ENCODE results near the gene FCRL6.

The FCRL6 gene

DNA sequence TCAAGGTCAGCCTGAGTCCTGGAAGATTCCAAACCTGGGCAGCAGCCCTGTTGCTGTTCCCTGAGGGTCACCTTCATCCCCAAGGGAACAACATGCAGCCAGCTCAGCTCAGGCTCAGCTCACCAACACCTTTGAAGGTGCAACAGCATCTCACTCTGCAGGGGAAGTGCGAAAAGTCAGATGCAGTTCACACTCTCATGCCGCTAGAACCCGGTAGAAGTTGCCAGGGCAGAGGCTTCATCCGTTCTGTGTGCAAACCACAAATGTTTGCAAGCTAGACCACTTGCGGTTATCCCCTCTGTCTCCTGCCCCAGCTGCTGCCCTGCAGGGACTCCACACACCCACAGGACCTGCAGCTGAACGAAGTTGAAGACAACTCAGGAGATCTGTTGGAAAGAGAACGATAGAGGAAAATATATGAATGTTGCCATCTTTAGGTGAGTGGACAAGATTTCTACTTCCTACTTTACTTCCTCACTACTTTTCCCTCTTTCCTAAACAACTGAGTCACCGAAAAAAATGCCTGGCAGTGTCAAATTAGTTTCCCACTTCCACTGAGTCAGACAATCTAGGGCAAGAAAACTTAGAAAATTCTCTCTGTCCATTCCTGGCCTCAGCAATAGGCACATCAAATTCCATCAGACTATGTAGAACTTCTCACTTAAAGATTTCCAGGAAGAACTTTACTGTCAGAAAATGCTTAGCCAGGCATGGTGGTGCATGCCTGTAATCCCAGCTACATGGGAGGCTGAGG, 1.8 kb upstream of the FCRL6 start:
- DNase-seq, result no peak

DNA sequence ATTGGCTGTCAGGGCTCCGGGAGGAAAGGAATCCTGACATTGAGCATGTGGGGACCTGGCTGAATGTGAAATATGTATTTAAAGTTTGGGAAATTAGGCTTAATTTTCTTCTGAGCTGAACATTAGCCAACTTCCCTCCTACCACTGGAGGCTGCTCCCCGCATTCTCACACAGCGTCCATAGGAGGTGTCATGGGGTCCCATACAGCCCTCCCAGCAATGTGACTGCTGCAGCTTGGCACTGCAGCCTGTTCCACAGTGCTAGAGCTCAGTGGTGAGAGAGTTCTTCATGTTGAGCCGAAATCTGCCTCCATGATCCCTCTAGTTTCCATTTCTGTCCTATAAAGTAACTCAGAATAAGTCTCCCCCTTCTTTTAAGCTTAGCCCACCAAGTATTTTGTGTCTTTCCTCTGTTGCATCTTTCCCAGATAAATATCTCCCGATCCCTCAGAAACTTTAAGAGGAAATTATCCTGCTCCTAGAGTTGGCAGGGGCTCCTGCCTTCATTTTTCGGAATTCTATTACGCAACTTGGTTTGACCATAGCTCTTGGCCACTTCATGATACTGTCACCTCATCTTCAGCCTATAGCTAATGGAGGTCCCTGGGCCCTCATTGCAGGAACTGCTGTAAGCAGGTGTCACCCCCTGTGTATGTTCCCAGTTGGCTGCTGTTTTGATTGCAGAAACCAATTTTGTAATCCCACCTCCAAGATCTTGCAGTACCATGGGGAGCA, 2.0 kb downstream of the FCRL6 start:
- no peak for DNase-seq

DNA sequence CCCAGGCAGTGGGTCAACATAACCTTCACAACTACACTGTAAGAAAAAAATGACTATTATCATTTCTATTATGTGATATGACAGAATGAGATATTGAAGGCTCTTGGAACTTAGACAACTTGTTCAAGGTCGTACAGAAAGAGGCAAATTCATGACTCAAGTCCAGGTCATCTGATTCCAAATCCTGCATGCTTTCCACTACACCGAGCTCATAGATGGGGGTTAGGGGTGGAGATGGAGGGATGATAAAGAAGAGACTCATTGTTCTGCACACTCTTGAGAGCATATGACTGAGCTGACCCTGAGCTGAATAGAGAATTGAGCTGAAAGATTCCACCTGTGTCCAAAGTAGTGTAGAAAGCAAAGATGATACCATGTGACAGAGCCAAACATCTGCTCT, 2.8 kb downstream of the FCRL6 start:
- no peak for DNase-seq

DNA sequence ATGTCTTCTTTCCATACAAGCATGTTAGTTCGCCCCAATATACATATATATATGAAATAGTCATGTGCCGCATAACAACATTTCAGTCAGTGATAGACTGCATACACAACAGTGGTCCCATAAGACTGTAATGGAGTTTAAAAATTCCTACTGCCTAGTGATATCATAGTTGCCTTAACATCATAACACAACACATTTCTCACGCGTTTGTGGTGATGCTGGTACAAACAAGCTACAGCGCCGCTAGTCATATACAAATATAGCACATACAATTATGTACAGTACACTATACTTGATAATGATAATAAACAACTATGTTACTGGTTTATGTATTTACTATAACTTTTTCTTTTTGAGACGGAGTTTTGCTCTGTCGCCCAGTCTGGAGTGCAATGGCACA, 13.8 kb downstream of the FCRL6 start:
- no peak for DNase-seq

DNA sequence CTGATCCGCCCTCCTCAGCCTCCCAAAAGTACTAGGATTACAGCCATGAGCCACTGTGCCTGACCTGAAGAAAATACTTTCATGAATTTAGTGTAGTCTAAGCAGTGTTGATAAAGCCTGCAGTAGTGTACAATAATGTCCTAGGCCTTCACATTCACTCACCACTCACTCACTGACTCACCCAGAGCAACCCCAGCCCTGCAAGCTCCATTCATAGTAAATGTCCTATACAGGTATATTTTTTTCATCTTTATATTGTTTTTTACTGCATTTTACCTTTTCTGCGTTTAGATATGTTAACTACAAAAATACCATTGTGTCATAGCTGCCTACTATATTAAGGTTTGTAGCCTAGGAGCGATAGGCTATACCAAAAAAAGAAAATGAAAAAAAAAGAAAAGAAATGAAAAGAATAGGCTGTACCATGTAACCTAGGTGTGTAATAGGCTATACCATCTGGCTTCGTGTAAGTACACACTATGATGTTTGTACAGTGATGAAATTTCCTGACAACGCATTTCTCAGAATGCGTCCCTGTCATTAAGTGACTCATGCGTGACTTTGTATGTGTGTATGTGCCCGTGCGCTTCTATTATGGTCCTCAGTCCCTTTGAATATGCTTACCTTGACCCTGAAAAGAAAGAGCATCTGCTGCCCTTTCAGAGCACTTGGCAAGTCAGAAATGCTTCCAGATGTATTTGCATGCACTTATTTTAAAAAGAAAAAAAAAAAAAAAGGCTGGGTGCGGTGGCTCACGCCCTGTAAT, 15.3 kb downstream of the FCRL6 start:
- no peak for DNase-seq

DNA sequence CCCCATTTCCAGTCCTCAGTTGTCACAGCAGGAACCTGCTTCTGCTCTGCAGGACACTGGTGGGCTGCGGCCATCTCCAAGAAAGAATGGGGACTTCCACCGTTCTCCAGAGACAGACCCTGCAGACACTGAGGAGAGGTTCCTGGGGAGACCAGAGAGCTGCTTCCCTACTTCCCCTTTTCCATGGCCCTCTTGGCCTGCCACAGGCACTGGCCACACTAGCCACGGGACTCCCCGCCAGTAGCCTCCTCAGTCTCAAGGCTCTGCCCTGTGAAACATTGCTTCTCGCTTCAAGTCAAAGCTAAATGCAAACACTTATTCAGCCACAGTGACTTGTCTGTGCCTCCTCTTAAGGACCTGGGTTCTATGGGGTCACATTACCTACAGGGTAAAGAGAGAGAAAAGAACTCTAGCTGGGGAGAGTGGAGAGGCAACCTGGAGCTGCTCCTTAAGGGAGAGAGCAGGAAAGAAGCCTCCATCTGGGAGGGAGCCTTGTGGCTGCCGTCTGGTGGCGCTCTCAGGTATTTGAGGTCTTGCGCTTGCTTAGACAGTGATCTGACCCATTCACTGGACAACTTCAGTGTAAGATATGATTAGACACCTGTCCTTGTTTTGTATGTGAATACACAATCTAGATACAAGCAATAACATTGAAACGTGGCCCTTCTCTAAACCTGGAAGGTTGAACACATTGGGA, 19.2 kb downstream of the FCRL6 start:
- DNase-seq, result no peak

DNA sequence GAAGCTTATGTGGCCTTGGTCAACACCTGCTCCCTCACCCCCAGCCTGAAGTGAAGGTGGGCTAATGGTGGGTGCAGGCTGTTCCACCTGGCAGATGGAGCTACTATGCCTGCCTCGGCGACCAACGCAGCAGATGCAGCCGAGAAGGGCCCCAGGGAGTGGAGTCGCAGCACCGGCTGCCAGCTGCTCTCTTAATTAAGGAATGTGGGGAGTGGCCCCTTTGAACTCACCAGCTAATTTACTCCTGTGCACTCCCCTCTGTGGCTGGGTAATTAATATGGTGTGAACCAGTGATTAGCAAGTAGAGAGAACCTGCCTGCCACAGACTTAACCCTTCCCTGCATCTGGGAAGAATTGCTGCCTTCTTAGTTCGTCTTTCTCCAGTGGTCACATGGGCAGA, 21.2 kb downstream of the FCRL6 start:
- DNase-seq, result no peak

DNA sequence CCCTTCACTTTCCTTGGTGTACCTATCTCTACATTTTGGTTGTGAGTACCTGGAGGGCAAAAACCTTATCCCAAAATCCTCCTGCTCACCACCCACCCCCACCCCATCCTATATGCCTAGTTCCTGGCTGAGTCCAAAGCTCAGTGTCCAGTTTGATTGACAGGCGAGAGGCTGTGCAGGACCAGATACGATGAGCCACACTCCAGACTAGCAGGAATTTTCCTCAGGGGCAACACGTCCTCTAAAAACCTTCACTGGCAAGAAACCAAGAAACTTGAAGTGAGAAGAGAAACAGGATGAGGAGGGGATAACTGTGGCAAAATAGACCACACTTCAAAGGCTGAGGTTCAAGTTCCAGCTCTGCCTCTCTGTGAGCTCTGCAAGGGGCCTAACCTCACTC, 23.4 kb downstream of the FCRL6 start:
- DNase-seq, result no peak

DNA sequence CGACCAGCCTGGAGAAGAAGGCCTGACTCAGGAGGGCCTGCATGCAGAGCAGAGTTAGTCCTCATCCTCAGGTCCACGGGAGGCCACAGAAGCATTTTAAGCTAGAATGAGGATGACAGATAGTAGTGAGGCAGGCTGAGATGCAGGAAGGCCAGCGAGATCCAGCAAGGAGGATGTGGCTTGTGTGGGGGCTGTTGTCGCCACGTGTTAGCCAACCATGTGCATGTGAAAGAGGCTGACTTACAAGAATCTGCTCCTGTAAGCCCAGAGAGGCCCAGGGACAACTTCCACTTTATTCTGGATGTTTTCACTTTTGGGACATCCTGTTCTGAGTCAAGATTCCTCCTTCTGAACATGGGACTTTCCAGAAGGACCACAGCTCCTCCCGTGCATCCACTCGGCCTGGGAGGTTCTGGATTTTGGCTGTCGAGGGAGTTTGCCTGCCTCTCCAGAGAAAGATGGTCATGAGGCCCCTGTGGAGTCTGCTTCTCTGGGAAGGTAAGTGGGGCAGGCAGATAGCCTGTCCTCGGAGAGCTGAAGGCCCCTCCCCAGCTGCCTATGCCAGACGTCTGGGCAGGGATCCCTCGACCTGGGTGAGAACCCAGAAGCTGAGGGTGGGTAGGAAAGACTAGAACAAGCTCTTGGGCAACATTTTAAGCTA, 24.4 kb downstream of the FCRL6 start, which contains the start of gene SLAMF8:
SLAMF8 (plus strand) TSS at position 433 of the 661 bp plus-strand sequence; CDS start at position 459, 26 bp downstream.
- DNase-seq, result no peak

DNA sequence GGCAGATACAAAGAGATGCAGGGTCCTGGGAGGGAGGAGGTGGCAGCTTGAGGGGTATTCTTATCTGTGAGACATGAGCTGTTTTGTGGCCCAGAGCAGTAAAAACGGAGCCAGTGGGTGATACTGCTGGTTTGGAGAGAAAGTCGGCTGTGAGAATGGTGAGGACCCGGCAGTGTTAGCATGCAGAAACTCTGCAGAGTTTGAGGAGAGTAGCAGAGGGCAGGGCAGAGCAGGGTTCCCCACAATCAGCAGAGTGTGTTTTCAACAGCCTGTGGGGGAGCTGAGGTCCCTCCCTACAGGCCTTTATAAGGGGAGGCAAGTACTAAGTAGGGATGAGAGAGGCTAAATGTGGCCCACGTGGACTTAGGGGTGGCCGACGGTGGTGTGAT, 24.9 kb downstream of the FCRL6 start:
- DNase-seq, result no peak

DNA sequence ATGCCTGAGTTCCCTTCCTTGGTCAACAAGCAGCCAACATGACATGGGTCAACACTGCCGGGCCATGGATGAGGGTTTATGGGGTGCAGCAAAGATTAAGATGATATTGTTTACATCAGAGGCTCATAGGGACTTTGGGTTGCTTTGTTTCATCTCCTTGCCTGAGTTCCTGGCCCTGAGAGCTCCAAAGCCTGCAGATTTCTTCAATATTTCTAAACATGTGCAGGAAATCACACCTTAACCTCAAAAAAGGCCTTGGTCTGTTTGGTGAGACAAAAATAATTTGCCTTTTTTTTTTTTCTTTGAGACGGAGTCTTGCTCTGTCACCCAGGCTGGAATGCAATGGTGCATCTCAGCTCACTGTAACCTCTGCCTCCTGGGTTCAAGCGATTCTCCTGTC, 25.4 kb downstream of the FCRL6 start:
- DNase-seq, result no peak

DNA sequence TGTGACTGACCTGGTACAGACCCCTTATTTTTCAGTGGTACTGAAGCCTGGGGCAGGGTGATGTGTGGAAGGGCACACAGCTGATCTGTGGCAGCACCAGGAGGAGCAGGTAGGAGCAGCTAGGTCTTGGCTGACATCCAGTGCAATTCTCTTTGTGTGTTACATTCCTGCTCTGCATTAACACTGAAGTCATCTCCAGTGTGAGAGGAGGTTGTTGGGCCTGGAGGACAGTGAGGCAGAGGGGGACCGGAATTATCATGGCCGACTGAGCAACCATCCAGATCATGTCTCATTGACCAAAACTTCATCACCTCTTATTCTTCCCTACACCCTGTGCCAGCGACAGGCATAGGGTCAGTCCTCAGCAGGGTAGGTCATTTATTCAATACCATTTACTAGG, 26.0 kb downstream of the FCRL6 start:
- DNase-seq, result no peak

DNA sequence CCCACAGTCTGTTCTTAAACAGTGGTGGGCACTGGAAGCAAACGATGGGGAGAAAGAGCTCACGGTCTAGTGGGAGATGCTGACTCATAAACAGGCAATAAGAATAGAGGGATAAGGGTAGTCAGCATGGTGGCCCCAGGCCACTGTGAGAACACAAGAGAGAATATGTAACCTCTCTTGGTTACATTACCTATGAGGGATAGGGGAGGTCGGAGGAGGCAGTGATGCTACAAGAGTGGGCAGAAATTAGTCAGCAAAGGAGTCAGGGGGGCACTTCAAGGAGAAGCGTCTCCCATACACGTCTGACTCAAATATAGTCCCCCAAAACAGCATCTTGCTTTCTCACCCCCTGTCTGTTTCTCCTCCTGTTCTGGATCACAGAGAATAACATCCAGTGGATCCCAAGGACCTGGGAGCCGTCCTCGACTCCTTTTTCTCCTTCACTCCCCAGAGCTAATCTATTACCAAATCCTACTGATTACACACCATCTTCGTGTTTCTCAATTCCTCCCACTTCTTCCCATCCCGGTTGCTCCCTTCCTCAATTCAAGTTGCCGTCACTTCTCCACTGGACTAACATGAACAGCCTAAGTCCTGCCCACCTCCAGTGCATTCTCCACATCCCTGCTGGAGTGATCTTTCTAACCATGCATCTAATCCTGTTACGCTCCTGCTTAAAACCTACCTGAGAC, 26.6 kb downstream of the FCRL6 start:
- DNase-seq, result no peak

DNA sequence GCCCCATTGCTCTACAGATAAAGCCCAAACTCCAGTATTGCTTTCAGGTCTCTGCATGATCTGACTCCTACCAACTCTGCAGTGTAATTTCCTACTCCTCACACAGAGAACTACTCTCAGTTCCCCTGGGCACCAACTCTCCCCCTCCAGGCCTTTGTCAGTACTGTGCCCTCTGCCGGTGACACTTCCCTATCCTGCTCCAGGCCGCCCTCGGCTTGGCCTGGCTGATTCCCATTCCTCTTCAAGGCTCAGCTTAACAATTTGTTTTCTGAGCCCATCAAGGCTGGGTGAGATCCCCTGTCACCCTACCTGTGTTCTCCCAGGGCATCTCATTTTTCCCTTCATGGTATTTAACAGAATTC, 27.1 kb downstream of the FCRL6 start:
- no peak for DNase-seq

DNA sequence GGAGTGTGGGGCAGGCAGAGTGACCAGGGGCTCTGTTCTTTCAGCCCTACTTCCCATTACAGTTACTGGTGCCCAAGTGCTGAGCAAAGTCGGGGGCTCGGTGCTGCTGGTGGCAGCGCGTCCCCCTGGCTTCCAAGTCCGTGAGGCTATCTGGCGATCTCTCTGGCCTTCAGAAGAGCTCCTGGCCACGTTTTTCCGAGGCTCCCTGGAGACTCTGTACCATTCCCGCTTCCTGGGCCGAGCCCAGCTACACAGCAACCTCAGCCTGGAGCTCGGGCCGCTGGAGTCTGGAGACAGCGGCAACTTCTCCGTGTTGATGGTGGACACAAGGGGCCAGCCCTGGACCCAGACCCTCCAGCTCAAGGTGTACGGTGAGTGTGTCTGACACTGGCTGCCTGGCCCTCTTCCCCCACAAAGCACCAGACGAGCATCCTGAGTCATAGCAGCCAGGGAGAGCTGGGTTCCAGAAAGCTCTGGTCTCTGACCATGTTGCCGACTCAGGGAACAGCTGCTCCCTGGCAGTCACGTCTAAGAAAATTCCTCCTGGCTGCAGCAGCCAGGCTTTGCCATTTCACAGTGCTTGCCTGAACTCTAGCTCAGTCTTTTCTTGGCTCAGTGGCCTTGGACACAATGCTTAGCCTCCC, 27.8 kb downstream of the FCRL6 start:
- no peak for DNase-seq

DNA sequence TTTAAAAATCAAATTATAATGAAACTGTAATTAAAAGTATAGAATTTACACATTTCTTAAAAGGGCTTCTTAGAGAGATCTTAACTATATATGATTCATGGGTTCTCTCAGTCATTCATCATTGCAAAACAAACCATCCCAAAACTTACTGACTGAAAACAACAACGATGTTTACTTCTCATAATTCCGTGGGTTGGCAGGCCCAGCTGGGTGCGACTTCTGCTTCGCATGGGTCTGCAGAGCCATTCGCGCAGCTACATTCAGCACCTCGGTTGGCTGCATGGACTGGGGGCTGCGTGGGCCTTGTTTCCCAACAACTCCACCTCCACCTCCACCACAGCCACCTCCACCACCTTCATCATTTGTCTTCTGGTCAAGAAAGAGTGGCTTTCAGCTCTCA, 28.6 kb downstream of the FCRL6 start:
- DNase-seq, result no peak

DNA sequence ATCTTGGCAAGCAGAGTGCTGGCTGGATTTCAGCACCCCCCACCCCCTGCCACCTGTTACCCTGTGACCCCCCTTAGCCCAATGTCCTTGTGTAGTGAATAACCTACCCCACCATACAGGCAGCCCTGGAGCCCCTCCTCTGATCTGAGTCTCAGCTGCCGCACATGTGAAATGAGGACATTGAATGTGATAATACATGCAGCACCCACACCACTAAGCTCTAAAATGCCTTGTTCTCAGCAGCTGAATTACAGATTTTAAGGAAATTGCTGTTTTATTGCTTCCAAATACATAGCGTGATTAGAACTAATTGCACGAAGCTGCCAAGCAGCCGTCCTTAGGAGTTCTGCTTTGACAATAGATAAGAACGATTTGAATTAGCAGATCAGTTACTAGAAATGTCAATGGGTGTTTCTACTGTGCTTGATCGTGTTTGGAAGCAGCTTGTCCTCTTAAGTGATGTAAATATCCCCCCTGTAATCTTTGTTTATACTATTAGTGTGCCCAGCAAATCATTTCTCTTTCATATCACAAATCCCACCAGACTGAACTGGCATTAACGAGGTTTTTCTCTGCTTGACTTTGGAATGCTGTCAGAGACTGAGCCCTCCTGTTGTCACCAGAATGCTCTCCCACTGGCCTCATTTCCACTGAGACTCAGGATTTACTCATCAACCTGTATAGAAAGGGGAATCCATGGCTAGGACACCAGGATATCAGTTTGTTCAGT, 29.4 kb downstream of the FCRL6 start:
- no peak for DNase-seq

DNA sequence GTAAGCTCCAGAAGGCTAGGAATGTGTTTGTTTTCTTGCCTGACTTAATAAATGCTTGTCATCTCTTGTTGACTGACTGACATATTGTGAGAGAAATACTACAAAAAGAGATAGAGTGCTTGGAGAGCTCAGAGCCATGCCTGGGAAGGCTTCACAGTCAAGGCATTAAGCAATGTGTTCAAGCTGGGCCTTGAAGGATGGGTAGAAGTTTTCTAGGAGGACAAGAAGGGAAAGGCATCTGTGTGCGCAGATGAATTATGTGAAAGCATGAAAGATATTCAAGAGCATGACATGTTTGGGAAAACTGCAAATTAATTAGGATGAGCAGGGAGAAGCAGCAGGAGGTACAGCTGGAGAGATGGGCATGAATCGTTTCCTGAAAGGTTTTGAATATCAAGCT, 30.1 kb downstream of the FCRL6 start:
- no peak for DNase-seq

DNA sequence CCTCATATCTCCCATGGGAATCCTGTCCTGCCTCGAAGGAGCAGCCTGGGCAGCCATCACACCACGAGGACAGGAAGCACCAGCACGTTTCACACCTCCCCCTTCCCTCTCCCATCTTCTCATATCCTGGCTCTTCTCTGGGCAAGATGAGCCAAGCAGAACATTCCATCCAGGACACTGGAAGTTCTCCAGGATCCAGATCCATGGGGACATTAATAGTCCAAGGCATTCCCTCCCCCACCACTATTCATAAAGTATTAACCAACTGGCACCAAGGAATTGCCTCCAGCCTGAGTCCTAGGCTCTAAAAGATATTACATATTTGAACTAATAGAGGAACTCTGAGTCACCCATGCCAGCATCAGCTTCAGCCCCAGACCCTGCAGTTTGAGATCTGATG, 33.2 kb downstream of the FCRL6 start:
- no peak for DNase-seq

DNA sequence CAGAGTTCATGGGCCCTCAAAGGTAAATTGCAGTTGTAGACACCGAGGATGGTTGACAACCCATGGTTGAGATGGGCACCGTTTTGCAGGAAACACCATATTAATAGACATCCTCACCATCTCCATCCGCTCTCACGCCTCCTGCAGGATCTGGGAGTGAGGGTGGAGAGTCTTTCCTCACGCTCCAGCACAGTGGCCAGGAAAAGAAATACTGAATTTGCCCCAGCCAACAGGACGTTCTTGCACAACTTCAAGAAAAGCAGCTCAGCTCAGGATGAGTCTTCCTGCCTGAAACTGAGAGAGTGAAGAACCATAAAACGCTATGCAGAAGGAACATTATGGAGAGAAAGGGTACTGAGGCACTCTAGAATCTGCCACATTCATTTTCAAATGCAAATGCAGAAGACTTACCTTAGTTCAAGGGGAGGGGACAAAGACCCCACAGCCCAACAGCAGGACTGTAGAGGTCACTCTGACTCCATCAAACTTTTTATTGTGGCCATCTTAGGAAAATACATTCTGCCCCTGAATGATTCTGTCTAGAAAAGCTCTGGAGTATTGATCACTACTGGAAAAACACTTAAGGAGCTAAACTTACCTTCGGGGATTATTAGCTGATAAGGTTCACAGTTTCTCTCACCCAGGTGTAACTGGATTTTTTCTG, 33.8 kb downstream of the FCRL6 start:
- no peak for DNase-seq
